GM12878 (cell line): ENCODE data around the gene HNRNPF. TPM values are rescaled to one million over a fixed set of nuclear protein-coding genes. Genes with fewer than 3 reads are reported as not detected.
A peak's percentile ranks its signal among the peaks of the same experiment; 100 is the strongest.

Experiments used
- BHLHE40 ChIP-seq, 2 experiments: fragments of 450-650 bp in 1 of 2; IDR thresholded peaks; 2 replicates each; pipeline ENCODE4 v1.6.1; 2011 to 2017; ENCODE audit warnings: low read depth in 2 of 2, borderline replicate concordance in 1 of 2, improper control_type of control experiment in 1 of 2, low read length in 1 of 2, mild to moderate bottlenecking in 1 of 2
- CBX5 ChIP-seq: sonication (generic); IDR thresholded peaks from 2 replicates; pipeline ENCODE4 v1.6.1; 2016; ENCODE audit warnings: low read depth, moderate library complexity, mild to moderate bottlenecking, inconsistent platforms
- CREB1 ChIP-seq: IDR thresholded peaks from 2 replicates; pipeline ENCODE4 v1.6.1; 2012; ENCODE audit warnings: low read depth, mild to moderate bottlenecking, inconsistent platforms
- CTCF ChIP-seq, 3 experiments: IDR thresholded peaks in 2 of 3; conservative IDR thresholded peaks in 1 of 3; 2 replicates each; pipeline ENCODE4 v1.5.1; 2011; ENCODE audit warnings: low read depth in 3 of 3, low read length in 3 of 3, mild to moderate bottlenecking in 3 of 3, control low read depth in 2 of 3, moderate library complexity in 2 of 3, inconsistent platforms in 1 of 3, mixed read lengths in 1 of 3; ENCODE audit not compliant: control insufficient read depth in 2 of 3, insufficient read depth in 1 of 3; ENCODE audit errors: extremely low read depth in 1 of 3
- DPF2 ChIP-seq: fragments of 450-650 bp; IDR thresholded peaks from 2 replicates; pipeline ENCODE4 v1.6.1; 2017; ENCODE audit warnings: mild to moderate bottlenecking
- GATAD2B ChIP-seq: fragments of 450-650 bp; conservative IDR thresholded peaks from 2 replicates; pipeline ENCODE4 v1.6.1; 2017; ENCODE audit warnings: low read depth, mild to moderate bottlenecking, moderate library complexity
- KLF5 ChIP-seq: fragments of 450-650 bp; IDR thresholded peaks from 2 replicates; pipeline ENCODE4 v1.6.1; 2014; ENCODE audit warnings: mild to moderate bottlenecking; ENCODE audit not compliant: partially characterized antibody
- MEF2B ChIP-seq: fragments of 450-650 bp; IDR thresholded peaks from 2 replicates; pipeline ENCODE4 v1.6.1; 2018; ENCODE audit warnings: mild to moderate bottlenecking, moderate library complexity; ENCODE audit not compliant: partially characterized antibody, poor library complexity, severe bottlenecking
- MTA3 ChIP-seq: IDR thresholded peaks from 2 replicates; pipeline ENCODE4 v1.6.1; 2012; ENCODE audit warnings: low read length, inconsistent platforms, borderline replicate concordance
- NFXL1 ChIP-seq: fragments of 450-650 bp; IDR thresholded peaks from 2 replicates; pipeline ENCODE4 v1.6.1; 2017; ENCODE audit warnings: antibody characterized with exemption, mild to moderate bottlenecking, borderline replicate concordance
- NR2F1 ChIP-seq: fragments of 450-650 bp; conservative IDR thresholded peaks from 2 replicates; pipeline ENCODE4 v1.6.1; 2017; ENCODE audit warnings: mild to moderate bottlenecking
- RFX5 ChIP-seq: IDR thresholded peaks from 2 replicates; pipeline ENCODE4 v1.6.1; 2011; ENCODE audit warnings: low read depth, low read length, improper control_type of control experiment
- ZBTB11 ChIP-seq: fragments of 450-650 bp; formaldehyde crosslinking; IDR thresholded peaks from 2 replicates; pipeline ENCODE4 v1.5.0; 2022; ENCODE audit warnings: mild to moderate bottlenecking, missing genetic modification characterization
- ZNF217 ChIP-seq: fragments of 450-650 bp; IDR thresholded peaks from 2 replicates; pipeline ENCODE4 v1.6.1; 2017; ENCODE audit warnings: antibody characterized with exemption, mild to moderate bottlenecking
- polyA plus RNA-seq, 11 experiments: library from polyadenylated mRNA; depleted of rRNA in 4 of 11; unstranded in 6 of 11; stranded (reverse) in 5 of 11; fragments of >200 nt; fragmentation: Nextera tagmentation in 4 of 11; fragmentation: Illumina TruSeq in 1 of 11; extraction: Ambion mirVana in 4 of 11; extraction: Trizol in 1 of 11; gene quantifications; 1 replicate in 1 of 11; 2 replicates in 10 of 11; pipeline versions ENCODE4 v1.2.1 to v1.2.3, GENCODE V29; 2011 to 2016; ENCODE audit warnings: inconsistent platforms in 2 of 11, missing spikeins in 2 of 11, low read depth in 1 of 11
- total RNA-seq, 4 experiments: library from RNA; depleted of rRNA in 3 of 4; stranded (reverse); fragments of >200 nt in 3 of 4; fragmentation: Illumina TruSeq in 1 of 4; extraction: Trizol in 1 of 4; gene quantifications; 2 replicates each; pipeline versions ENCODE4 v1.2.1 to v1.2.3, GENCODE V29; 2013 to 2021
- TF ChIP-seq, protein P1 (sequence below): IDR thresholded peaks from 2 replicates; pipeline ENCODE4 v1.6.1; 2012; ENCODE audit warnings: low read depth, low read length, improper control_type of control experiment
- TF ChIP-seq, protein P2 (sequence below): fragments of 450-650 bp; IDR thresholded peaks from 2 replicates; pipeline ENCODE4 v1.6.1; 2017; ENCODE audit warnings: low read depth, mild to moderate bottlenecking, moderate library complexity
- TF ChIP-seq, protein P3 (sequence below): fragments of 450-650 bp; IDR thresholded peaks from 2 replicates; pipeline ENCODE4 v1.6.1; 2018; ENCODE audit warnings: mild to moderate bottlenecking, low read depth, moderate library complexity; ENCODE audit not compliant: partially characterized antibody

Gene HNRNPF
- total and polyA plus RNA-seq, 10 of the 15 experiments (the other 5 are each of a cell fraction or from before 2014, with no cell fraction given): 156 to 373 (median 293) TPM

GRCh38 chr10:43436291-43437140 lies 27.5 kb upstream of the HNRNPF start, which contains the start of gene ZNF487 (continued):
- TF ChIP-seq CTCF (IDR thresholded peaks at IDR 0.05 in 2 of 3, conservative IDR thresholded peaks at IDR 0.05 in 1 of 3; ENCODE audit: control insufficient read depth in 2 of 3, extremely low read depth in 1 of 3, insufficient read depth in 1 of 3, low read depth in 3 of 3, low read length in 3 of 3): peak in 2 of 3 experiments; percentile 22 to 58; a peak in 3 of 6 replicates
- TF ChIP-seq DPF2: peak; percentile 52; the same call in 1 of the 2 replicates
- TF ChIP-seq, protein P1, sequence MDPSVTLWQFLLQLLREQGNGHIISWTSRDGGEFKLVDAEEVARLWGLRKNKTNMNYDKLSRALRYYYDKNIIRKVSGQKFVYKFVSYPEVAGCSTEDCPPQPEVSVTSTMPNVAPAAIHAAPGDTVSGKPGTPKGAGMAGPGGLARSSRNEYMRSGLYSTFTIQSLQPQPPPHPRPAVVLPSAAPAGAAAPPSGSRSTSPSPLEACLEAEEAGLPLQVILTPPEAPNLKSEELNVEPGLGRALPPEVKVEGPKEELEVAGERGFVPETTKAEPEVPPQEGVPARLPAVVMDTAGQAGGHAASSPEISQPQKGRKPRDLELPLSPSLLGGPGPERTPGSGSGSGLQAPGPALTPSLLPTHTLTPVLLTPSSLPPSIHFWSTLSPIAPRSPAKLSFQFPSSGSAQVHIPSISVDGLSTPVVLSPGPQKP: 0 out of 2 replicates have a peak, but pooled peaks have one; percentile 33
- TF ChIP-seq MTA3: no peak
- TF ChIP-seq GATAD2B: peak; percentile 92
- TF ChIP-seq, protein P2, sequence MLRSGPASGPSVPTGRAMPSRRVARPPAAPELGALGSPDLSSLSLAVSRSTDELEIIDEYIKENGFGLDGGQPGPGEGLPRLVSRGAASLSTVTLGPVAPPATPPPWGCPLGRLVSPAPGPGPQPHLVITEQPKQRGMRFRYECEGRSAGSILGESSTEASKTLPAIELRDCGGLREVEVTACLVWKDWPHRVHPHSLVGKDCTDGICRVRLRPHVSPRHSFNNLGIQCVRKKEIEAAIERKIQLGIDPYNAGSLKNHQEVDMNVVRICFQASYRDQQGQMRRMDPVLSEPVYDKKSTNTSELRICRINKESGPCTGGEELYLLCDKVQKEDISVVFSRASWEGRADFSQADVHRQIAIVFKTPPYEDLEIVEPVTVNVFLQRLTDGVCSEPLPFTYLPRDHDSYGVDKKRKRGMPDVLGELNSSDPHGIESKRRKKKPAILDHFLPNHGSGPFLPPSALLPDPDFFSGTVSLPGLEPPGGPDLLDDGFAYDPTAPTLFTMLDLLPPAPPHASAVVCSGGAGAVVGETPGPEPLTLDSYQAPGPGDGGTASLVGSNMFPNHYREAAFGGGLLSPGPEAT: peak; percentile 41; the same call in 1 of the 2 replicates
- peak; percentile 71; the same call in 1 of the 2 replicates for TF ChIP-seq RFX5
- TF ChIP-seq ZBTB11 (CRISPR knock-in tag): no peak
- peak; percentile 95 for TF ChIP-seq CREB1
- no peak for TF ChIP-seq NFXL1
- TF ChIP-seq BHLHE40 (IDR thresholded peaks at IDR 0.05; ENCODE audit: borderline replicate concordance in 1 of 2, low read depth in 2 of 2, low read length in 1 of 2): peak in 1 of 2 experiments; percentile 82; a peak in 3 of 4 replicates
- 0 out of 2 replicates have a peak, but pooled peaks have one; percentile 27 for TF ChIP-seq CBX5
- TF ChIP-seq ZNF217: 0 out of 2 replicates have a peak, but pooled peaks have one; percentile 28
- TF ChIP-seq, protein P3, sequence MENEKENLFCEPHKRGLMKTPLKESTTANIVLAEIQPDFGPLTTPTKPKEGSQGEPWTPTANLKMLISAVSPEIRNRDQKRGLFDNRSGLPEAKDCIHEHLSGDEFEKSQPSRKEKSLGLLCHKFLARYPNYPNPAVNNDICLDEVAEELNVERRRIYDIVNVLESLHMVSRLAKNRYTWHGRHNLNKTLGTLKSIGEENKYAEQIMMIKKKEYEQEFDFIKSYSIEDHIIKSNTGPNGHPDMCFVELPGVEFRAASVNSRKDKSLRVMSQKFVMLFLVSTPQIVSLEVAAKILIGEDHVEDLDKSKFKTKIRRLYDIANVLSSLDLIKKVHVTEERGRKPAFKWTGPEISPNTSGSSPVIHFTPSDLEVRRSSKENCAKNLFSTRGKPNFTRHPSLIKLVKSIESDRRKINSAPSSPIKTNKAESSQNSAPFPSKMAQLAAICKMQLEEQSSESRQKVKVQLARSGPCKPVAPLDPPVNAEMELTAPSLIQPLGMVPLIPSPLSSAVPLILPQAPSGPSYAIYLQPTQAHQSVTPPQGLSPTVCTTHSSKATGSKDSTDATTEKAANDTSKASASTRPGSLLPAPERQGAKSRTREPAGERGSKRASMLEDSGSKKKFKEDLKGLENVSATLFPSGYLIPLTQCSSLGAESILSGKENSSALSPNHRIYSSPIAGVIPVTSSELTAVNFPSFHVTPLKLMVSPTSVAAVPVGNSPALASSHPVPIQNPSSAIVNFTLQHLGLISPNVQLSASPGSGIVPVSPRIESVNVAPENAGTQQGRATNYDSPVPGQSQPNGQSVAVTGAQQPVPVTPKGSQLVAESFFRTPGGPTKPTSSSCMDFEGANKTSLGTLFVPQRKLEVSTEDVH: no peak
- no peak for TF ChIP-seq MEF2B
- TF ChIP-seq KLF5: peak; percentile 74
- peak; percentile 75 for TF ChIP-seq NR2F1
